Liver (tissue), 3 donors: Measurements from ENCODE around the gene HID1.

Experiments used
- ATF3 ChIP-seq: IDR thresholded peaks from 2 replicates; pipeline ENCODE4 v1.6.1; 2016; ENCODE audit warnings: antibody characterized with exemption
- CTCF ChIP-seq: fragments of 150-350 bp; IDR thresholded peaks from 2 replicates; pipeline ENCODE4 v1.5.1; 2017; ENCODE audit warnings: improper control_type of control experiment, low read depth, low read length; ENCODE audit not compliant: missing input control
- EGR1 ChIP-seq, 2 donors: IDR thresholded peaks; 2 replicates each; pipeline ENCODE4 v1.6.1; 2016 to 2018; ENCODE audit warnings: antibody characterized with exemption in 2 of 2, low read depth in 2 of 2
- GABPA ChIP-seq, 2 donors: IDR thresholded peaks in 1 of 2; conservative IDR thresholded peaks in 1 of 2; 2 replicates each; pipeline ENCODE4 v1.6.1; 2016; ENCODE audit warnings: antibody characterized with exemption in 2 of 2, mild to moderate bottlenecking in 1 of 2, moderate library complexity in 1 of 2
- JUND ChIP-seq, 2 donors: IDR thresholded peaks; 2 replicates each; pipeline ENCODE4 v1.6.1; 2016; ENCODE audit warnings: antibody characterized with exemption in 2 of 2
- MAX ChIP-seq: IDR thresholded peaks from 2 replicates; pipeline ENCODE4 v1.6.1; 2016; ENCODE audit warnings: antibody characterized with exemption
- RAD21 ChIP-seq, 2 donors: IDR thresholded peaks; 2 replicates each; pipeline ENCODE4 v1.6.1; 2016; ENCODE audit warnings: antibody characterized with exemption in 2 of 2, mild to moderate bottlenecking in 2 of 2
- REST ChIP-seq: IDR thresholded peaks from 2 replicates; pipeline ENCODE4 v1.6.1; 2016; ENCODE audit warnings: antibody characterized with exemption, mild to moderate bottlenecking
- SP1 ChIP-seq: IDR thresholded peaks from 2 replicates; pipeline ENCODE4 v1.6.1; 2018; ENCODE audit warnings: antibody characterized with exemption, mild to moderate bottlenecking
- YY1 ChIP-seq: IDR thresholded peaks from 2 replicates; pipeline ENCODE4 v1.6.1; 2016; ENCODE audit warnings: antibody characterized with exemption, mild to moderate bottlenecking
- ZBTB33 ChIP-seq: IDR thresholded peaks from 2 replicates; pipeline ENCODE4 v1.6.1; 2016; ENCODE audit warnings: antibody characterized with exemption
- donor health status: healthy.
- donor health status: healthy.

- TF ChIP-seq CTCF (no peak), MAX (no peak), ZBTB33 (no peak), EGR1 (IDR thresholded peaks at IDR 0.05; ENCODE audit: low read depth in 2 of 2) (no peak), REST (no peak), JUND (IDR thresholded peaks at IDR 0.05) (no peak), RAD21 (IDR thresholded peaks at IDR 0.05) (no peak), YY1 (no peak), ATF3 (no peak), GABPA (IDR thresholded peaks at IDR 0.05 in 1 of 2, conservative IDR thresholded peaks at IDR 0.05 in 1 of 2) (no peak), SP1 (no peak)
Observed at GRCh38 chr17:74962622-74963394, 9.8 kb downstream of the HID1 start.
